HG02943 (cell line): Measurements from ENCODE around the gene DDIT4L.
"Not testable (repeated sequence)": the region's sequence is repeated elsewhere in the genome, so short reads cannot be mapped to it uniquely, and the experiment has no call there.

Source experiments
- ATAC-seq: cut with Tn5 transposase; IDR thresholded peaks from one replicate; pipeline ENCODE4 v1.9.1; 2021; ENCODE audit warnings: mild to moderate bottlenecking, low read depth, moderate library complexity; ENCODE audit not compliant: unreplicated experiment

Gene DDIT4L

DNA sequence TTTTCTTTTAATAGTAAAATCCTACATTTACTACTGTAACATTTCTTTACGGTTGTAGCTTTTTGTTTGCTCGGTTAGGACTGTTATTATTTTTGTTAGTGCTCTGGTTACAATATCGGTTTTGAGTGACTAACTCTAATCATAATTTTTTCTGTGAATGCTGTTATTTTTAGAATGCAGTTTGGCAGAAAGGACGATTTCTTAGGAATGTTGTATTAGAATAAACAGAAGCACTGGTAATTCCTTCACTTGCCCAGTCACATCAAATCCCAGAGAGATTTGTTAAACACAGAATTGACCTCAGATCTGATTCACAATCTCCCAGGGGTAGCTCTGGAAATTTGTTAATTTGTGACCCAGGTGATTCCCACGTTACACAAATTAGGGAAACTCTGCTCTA, 21.7 kb downstream of the DDIT4L start:
- ATAC-seq, result no peak

- no peak for ATAC-seq
Observed at GRCh38 chr4:100166297-100167039, 23.8 kb downstream of the DDIT4L start.

DNA sequence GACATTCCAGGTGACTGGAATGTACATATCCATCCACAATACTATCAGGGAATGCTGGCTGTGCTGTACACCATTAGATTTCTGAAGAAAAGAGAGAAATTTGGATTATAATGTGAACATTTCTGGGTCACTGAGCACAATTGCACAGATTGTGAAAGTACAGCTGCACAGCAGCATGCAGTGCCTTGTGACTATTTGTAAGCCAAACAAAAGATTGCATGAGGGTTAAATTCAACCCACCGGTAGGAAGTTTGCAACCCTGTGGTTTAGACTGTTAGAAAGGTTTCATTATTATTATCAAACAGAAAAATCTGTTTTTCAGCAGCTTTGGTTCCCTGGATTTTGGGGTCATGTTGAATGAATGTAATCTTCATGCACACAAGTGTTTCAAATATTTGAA, 24.5 kb downstream of the DDIT4L start:
- ATAC-seq, result no peak

- ATAC-seq, result no peak
Observed at GRCh38 chr4:100164808-100165760, 25.2 kb downstream of the DDIT4L start.

DNA sequence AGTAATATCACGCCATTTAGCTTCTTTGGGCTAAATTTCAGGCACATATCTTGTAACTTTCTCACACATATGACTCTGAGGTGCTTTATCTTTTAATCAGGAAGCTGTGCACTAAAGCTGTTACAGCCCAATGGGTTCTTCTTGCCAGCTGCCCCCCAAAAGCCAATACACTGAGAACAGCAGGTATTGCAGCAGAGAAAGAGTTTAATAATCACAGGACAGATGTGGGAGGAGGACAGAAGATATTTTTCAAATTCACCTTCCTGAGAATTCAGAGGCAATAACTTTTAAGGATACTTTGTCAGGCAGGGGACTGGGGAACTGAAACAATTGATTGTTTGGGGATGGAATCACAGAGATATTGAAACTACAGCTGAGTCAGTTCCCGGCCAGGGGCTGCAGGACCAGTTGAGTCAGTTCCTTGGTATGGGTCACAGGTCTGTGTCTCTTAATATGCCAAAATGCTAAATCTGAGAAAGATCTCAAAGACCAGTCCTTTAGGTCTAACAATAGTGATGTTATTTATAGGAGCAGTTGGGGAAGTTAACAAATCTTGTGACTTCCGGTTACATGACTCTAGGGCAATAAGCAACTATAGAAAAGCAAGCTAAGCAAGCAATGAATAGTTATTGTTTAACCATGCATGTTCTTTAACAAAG, 28.1 kb downstream of the DDIT4L start:
- ATAC-seq, result no peak

- no peak for ATAC-seq
Observed at GRCh38 chr4:100149190-100149589, 41.1 kb downstream of the DDIT4L start.

- no peak for ATAC-seq
Observed at GRCh38 chr4:100147684-100148083, 42.6 kb downstream of the DDIT4L start.

DNA sequence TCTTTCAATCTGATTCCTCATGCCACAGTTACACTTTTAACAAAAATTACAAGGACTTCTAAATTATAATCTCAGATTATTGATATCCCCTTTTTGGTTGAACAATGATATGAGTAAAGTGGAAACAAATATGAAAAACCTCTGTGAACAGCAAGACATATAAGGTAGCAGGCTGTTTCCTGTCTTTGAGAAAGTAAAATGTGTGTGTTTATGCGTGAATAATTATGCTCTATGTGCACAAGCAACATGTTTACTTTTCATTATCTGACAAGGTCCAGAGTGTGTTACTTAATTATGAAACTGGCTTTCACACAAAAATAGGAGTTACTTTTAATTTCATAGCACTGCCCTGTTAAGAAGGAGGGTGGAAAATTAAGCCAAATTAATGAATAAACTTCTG, 43.1 kb downstream of the DDIT4L start:
- ATAC-seq, result no peak

DNA sequence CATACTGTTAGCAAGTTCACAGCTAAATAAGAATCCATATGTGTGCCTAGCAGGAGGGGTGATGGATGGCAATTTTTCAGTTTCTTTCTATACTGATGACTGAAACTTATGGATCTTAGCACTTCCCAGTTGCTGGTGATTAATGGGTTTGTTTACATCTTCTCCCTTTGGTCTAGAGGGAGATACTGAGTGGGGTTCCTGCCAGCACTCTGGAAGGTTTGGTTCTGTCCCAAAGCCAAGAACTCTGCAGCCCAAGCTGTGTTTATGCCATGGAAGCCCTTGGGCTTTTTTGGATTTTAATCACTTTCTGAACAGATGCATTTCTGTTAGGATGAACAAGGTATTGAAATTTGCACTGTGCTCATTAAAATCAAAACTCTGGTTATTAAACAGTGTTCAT, 43.5 kb downstream of the DDIT4L start:
- ATAC-seq, result no peak

DNA sequence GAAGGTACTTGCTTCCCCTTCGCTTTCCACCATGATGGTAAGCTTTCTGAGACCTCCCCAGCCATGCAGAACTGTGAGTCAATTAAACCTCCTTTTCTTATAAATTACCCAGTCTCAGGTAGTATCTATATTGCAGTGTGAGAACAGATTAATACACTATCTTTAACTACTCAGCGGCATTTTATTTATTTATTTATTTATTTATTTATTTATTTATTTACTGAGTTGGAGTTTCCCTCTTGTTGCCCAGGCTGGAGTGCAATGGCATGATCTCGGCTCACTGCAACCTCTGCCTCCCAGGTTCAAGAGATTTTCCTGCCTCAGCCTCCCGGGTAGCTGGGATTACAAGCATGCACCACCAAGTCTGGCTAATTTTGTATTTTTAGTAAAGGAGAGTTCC, 52.9 kb downstream of the DDIT4L start:
- ATAC-seq, result not testable (repeated sequence)
